ENCODE data around the gene CEP63.

The CEP63 gene

GRCh38 chr3:134464064-134464688 is 21.7 kb upstream of the CEP63 start:
- CTCF ChIA-PET: interaction anchor here (1.0 to 2.1 kb wide), 3 partner anchors 9 to 11 kb away, joined by 3 to 4 read pairs (median 3); no protein-coding TSS in a partner anchor
- DNase-seq (ENCODE audit: extremely low spot score): no peak

GRCh38 chr3:134464689-134465365 is 21.0 kb upstream of the CEP63 start:
- no peak for DNase-seq (ENCODE audit: extremely low spot score)
- POLR2A ChIA-PET: no interaction called here
- CTCF ChIA-PET: interaction anchor here (1.0 to 2.1 kb wide), 3 partner anchors 9 to 12 kb away, joined by 3 to 4 read pairs (median 3); no protein-coding TSS in a partner anchor
- TF ChIP-seq, protein P1, sequence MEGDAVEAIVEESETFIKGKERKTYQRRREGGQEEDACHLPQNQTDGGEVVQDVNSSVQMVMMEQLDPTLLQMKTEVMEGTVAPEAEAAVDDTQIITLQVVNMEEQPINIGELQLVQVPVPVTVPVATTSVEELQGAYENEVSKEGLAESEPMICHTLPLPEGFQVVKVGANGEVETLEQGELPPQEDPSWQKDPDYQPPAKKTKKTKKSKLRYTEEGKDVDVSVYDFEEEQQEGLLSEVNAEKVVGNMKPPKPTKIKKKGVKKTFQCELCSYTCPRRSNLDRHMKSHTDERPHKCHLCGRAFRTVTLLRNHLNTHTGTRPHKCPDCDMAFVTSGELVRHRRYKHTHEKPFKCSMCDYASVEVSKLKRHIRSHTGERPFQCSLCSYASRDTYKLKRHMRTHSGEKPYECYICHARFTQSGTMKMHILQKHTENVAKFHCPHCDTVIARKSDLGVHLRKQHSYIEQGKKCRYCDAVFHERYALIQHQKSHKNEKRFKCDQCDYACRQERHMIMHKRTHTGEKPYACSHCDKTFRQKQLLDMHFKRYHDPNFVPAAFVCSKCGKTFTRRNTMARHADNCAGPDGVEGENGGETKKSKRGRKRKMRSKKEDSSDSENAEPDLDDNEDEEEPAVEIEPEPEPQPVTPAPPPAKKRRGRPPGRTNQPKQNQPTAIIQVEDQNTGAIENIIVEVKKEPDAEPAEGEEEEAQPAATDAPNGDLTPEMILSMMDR (IDR thresholded peaks at IDR 0.05; ENCODE audit: control extremely low read depth, extremely low read depth, low read depth, missing control alignments): no peak

More at GRCh38 chr3:134464064-134464688, 21.7 kb upstream of the CEP63 start:
- TF ChIP-seq, protein P1 (IDR thresholded peaks at IDR 0.05; ENCODE audit: control extremely low read depth, extremely low read depth, low read depth, missing control alignments): no peak
- POLR2A ChIA-PET: no interaction called here

GRCh38 chr3:134466331-134466730 is 19.5 kb upstream of the CEP63 start:
- DNase-seq (ENCODE audit: extremely low spot score): no peak
- TF ChIP-seq, protein P1 (IDR thresholded peaks at IDR 0.05; ENCODE audit: control extremely low read depth, extremely low read depth, low read depth, missing control alignments): no peak
- CTCF ChIA-PET: interaction anchor here (1.1 to 2.5 kb wide), 3 partner anchors 10 to 20 kb away, joined by 3 to 9 read pairs (median 3); no protein-coding TSS in a partner anchor

GRCh38 chr3:134468519-134468918 is 17.3 kb upstream of the CEP63 start:
- POLR2A ChIA-PET: no interaction called here
- DNase-seq (ENCODE audit: extremely low spot score): no peak
- TF ChIP-seq, protein P1 (IDR thresholded peaks at IDR 0.05; ENCODE audit: control extremely low read depth, extremely low read depth, low read depth, missing control alignments): no peak
- CTCF ChIA-PET: interaction anchor here (1.2 to 2.5 kb wide), 2 partner anchors 8 to 161 kb away, joined by 3 to 9 read pairs; no protein-coding TSS in a partner anchor

More at GRCh38 chr3:134466331-134466730, 19.5 kb upstream of the CEP63 start:
- POLR2A ChIA-PET: no interaction called here

- POLR2A ChIA-PET: no interaction called here
- TF ChIP-seq, protein P1 (IDR thresholded peaks at IDR 0.05; ENCODE audit: control extremely low read depth, extremely low read depth, low read depth, missing control alignments): no peak
- CTCF ChIA-PET: interaction anchor here (0.6 to 9.6 kb wide), 8 partner anchors 11 to 274 kb away, joined by 3 to 154 read pairs (median 20); partner anchors contain the start of genes ANAPC13 and CEP63
- no peak for DNase-seq (ENCODE audit: extremely low spot score)
Measured at GRCh38 chr3:134471521-134472193, 14.2 kb upstream of the CEP63 start.

- TF ChIP-seq, protein P1 (IDR thresholded peaks at IDR 0.05; ENCODE audit: control extremely low read depth, extremely low read depth, low read depth, missing control alignments): no peak
- ChIA-PET CTCF (interaction anchor here (0.9 to 9.6 kb wide), 17 partner anchors 8 to 1746 kb away, joined by 3 to 154 read pairs (median 6); partner anchors contain the start of genes ANAPC13 and CEP63), POLR2A (no interaction called here)
- no peak for DNase-seq (ENCODE audit: extremely low spot score)
Measured at GRCh38 chr3:134472831-134473230, 13.0 kb upstream of the CEP63 start.
